GM12872 (cell line): ENCODE data around the gene PRKN.

Experiments
- TF ChIP-seq, protein P1 (sequence below): IDR thresholded peaks from 3 replicates; pipeline ENCODE4 v1.5.1; 2011; ENCODE audit warnings: low read depth, mild to moderate bottlenecking, low read length, moderate library complexity; ENCODE audit not compliant: insufficient read depth

Gene PRKN

DNA sequence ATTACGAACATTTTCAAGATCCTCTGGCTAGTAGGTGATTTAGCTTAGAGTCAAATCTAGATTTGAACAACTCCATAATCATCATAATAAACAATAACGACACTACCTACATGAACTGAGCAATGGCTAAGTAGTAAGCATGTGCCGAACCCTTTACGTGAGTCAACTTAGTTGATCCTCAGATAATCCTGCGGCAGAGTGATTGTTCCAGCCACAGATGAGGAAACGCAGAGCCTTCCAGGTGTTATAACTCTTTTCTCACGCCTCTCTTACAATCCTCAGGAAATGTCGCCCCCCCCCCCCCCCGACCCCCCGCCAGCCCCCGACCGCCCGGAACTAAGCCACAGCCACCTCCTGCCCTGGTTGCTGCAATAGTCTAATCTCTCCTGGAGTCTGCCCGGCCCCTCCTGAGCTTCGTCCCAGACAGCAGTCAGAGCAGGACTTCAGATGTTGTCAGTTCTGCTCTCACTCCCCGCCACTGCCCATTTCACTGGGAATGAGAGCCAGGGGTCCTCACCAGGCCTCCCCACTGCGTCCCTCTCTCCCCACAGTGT, 1312.2 kb downstream of the PRKN start:
- TF ChIP-seq, protein P1, sequence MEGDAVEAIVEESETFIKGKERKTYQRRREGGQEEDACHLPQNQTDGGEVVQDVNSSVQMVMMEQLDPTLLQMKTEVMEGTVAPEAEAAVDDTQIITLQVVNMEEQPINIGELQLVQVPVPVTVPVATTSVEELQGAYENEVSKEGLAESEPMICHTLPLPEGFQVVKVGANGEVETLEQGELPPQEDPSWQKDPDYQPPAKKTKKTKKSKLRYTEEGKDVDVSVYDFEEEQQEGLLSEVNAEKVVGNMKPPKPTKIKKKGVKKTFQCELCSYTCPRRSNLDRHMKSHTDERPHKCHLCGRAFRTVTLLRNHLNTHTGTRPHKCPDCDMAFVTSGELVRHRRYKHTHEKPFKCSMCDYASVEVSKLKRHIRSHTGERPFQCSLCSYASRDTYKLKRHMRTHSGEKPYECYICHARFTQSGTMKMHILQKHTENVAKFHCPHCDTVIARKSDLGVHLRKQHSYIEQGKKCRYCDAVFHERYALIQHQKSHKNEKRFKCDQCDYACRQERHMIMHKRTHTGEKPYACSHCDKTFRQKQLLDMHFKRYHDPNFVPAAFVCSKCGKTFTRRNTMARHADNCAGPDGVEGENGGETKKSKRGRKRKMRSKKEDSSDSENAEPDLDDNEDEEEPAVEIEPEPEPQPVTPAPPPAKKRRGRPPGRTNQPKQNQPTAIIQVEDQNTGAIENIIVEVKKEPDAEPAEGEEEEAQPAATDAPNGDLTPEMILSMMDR = no peak

DNA sequence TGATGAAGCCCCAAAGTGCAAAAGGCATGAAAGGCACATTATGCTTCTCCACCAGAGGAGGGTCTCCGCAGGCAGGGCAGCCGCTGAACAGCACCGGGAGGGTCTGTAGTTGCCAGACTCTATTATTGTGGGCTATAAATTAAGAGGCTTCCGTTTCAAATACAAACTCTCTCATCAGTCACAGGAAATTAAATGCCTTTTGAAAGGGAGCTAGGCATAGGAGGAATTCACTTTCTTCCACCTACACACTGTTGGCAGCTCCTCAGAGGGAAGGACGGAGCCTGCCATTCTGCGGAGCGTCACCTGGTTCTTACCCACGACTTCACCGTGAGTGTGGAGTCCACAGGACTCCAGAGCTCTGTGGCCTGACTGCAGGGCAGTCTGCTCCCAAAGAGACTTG, 1312.9 kb downstream of the PRKN start:
- TF ChIP-seq, protein P1 = no peak

DNA sequence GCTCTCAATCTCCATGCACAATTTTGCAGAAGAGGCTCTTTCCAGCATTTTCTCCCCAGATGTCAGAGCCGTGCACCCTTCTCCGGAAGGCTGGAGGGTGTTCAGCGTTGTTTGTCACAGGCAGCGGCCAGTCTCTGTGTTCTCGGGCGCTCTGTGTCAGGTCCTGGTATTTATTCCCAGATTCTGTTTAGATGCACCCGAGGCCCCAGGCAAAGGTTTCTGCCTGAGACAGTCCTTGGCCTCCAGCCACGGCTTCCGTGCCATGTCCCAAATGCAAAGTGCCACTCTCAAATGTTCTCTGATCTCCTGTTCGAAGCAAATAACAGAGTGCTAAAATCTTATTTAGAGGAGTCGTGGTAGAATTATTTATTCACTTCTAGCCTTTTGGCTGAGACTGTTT, 1313.4 kb downstream of the PRKN start:
- TF ChIP-seq, protein P1 = no peak

DNA sequence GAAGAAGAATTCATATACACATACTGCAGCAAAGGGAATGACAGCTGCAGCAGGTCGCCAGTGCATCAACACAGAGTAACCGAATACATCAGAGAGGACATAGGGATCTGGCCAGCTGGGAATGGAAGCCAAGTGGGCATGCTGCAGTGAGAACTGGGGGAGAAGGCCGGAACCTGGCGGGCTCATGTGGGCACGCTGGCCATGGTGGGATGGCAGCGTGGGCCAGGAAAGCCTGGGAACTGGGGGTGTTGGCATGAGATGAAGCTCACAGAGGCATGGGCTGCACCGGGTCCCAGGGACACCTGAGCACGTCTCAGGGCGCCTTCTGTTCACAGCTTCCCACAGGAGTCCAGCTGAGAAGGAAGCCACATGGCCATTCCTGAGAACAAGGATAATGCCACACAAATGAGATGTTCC, 1314.2 kb downstream of the PRKN start:
- TF ChIP-seq, protein P1 = no peak

DNA sequence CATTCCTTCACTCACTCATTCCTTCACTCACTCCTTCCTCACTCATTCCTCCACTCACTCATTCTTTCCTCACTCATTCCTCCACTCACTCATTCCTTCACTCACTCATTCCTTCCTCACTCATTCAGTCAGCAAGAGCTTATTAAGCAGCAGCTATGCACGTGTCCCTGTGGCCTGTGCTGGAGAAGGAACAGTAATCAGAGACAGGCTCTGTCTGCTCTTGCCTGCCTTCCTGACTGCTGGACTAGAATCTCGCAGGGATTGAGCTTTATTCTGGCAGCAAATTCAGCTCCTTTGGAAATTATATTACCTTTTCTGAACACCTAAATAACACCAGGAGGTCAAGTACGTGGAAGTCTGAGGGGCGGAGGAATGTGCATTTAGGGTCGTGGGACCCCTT, 1314.8 kb downstream of the PRKN start:
- TF ChIP-seq, protein P1 = no peak

DNA sequence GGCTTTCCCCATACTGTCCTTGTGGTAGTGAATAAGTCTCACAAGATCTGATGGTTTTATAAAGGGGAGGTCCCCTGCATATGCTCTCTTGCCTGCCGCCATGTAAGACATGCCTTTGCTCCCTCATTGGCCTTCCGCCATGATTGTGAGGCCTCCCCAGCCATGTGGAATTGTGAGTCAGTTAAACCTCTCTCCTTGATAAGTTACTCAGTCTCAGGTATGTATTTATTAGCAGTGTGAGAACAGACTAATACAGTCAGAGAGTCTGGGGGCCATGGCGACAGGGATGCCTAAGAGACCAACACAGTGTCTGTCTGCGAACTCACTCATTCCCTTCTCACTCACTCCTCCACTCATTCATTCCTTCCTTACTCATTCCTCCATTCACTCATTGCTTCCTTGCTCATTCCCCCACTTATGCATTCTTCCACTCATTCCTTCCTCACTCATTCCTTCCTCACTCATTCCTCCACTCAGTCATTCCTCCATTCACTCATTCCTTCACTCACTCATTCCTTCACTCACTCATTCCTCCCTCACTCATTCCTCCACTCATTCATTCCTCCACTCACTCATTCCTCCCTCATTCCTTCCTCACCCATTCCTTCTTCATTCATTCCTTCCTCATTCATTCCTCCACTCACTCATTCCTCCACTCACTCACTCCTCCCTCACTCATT, 1316.2 kb downstream of the PRKN start:
- TF ChIP-seq, protein P1 = no peak

DNA sequence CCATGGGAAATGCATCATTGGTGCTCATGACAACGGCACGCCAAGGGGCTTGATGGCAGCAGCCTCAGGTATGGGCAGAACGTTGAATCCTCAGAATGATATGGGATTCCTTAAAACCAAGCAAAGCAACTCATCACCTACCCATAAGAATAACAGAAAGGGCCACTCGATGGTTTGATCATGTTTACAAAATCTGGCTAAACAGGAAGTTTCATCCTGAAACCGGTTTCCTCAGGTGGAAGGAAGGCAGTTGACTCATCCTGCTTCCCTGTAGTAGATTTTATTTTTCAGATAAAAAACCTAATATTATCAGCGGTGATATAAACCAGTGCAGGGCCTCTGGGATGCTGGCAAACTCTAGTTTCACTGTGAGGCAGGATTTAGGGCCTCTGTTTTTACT, 1316.8 kb downstream of the PRKN start:
- TF ChIP-seq, protein P1 = no peak

DNA sequence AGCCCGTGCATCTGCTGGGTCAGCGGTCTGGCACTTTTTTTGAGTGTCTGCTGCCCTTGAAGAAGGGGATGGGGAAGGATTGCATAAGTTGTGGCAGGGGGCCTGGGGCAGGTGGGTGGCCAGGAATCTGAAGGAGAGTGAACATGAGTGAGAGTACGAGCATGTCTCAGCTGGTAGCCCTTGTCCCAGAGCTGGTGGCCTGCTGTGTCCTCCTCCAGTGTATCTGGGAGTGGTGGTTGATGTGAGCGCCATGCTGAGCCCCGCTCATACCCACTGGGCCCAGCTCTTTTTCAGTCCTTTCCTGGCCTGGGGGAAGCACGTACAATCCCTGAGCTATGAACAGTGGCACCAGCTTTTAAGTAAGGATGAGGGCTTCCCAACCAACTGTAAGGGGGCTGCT, 1317.5 kb downstream of the PRKN start:
- TF ChIP-seq, protein P1 = no peak
